NB4 (cell line): ENCODE measurements around the gene ASPHD1.

ENCODE experiments used
- DNase-seq: peaks from one replicate; pipeline ENCODE4 v3.0.0; 2010; ENCODE audit warnings: low read depth
- H3K4me3 ChIP-seq: one replicate; pipeline ENCODE4 v1.5.1; 2011; ENCODE audit warnings: mild to moderate bottlenecking, low read depth, low read length, moderate library complexity
- MYC ChIP-seq: IDR thresholded peaks from 2 replicates; pipeline ENCODE4 v1.6.1; 2011; ENCODE audit warnings: low read depth, low read length
- POLR2A ChIP-seq: IDR thresholded peaks from 2 replicates; pipeline ENCODE4 v1.6.1; 2011; ENCODE audit warnings: mild to moderate bottlenecking; ENCODE audit not compliant: insufficient read length; ENCODE audit errors: extremely low read depth
- TF ChIP-seq, protein P1 (sequence below): IDR thresholded peaks from 2 replicates; pipeline ENCODE4 v1.6.1; 2011; ENCODE audit warnings: low read depth, low read length
- TF ChIP-seq, protein P2 (sequence below): IDR thresholded peaks from one replicate; pipeline ENCODE4 v1.5.1; 2012; ENCODE audit warnings: low read depth, low read length

Gene ASPHD1

DNA sequence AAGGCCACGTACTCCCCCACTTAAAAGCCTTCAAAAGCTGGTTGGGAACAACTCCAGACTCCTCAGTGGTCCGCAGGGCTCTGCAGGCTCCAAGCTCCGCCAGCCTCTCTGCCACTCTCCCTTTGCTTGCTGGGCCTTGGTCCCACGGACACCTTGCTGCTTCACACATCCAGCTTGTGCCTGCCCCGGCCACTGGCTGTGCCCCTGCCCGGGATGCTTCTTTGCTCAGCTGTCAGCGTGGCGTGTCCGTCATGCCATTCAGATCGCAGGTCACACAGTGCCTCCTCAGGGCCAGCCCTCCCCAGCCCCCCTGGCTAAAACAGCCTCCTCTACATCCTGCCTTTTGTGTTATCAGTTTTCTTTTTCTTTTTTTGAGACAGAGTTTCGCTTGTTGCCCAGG lies 11.8 kb downstream of the ASPHD1 start:
- TF ChIP-seq MYC (no peak), POLR2A (no peak)
- TF ChIP-seq, protein P1, sequence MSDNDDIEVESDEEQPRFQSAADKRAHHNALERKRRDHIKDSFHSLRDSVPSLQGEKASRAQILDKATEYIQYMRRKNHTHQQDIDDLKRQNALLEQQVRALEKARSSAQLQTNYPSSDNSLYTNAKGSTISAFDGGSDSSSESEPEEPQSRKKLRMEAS, result no peak
- TF ChIP-seq, protein P2, sequence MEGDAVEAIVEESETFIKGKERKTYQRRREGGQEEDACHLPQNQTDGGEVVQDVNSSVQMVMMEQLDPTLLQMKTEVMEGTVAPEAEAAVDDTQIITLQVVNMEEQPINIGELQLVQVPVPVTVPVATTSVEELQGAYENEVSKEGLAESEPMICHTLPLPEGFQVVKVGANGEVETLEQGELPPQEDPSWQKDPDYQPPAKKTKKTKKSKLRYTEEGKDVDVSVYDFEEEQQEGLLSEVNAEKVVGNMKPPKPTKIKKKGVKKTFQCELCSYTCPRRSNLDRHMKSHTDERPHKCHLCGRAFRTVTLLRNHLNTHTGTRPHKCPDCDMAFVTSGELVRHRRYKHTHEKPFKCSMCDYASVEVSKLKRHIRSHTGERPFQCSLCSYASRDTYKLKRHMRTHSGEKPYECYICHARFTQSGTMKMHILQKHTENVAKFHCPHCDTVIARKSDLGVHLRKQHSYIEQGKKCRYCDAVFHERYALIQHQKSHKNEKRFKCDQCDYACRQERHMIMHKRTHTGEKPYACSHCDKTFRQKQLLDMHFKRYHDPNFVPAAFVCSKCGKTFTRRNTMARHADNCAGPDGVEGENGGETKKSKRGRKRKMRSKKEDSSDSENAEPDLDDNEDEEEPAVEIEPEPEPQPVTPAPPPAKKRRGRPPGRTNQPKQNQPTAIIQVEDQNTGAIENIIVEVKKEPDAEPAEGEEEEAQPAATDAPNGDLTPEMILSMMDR, result no peak
- DNase-seq, result no peak
- no peak overlapping the region for H3K4me3 ChIP-seq

DNA sequence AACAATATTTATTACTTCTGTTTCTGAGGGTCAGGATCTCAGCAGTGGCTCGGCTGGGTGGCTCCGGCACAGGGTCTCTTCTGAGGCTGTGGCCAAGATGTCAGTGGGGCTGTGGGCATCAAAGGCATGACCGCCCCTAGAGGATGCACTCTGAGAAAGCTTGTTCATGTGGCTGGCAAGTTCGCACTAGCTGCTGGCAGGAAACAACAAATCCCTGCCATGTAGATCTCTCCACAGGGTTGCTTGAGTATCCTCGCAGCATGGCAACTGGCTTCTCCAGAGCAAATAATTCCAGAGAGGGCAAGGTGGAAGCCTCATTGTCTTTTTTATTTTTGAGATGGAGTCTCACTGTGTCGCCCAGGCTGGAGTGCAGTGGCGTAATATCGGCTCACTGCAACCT lies 13.2 kb downstream of the ASPHD1 start:
- no peak for DNase-seq
- no peak overlapping the region for H3K4me3 ChIP-seq
- TF ChIP-seq, protein P1, result no peak
- TF ChIP-seq MYC, result no peak
- TF ChIP-seq POLR2A, result no peak
- TF ChIP-seq, protein P2, result no peak

DNA sequence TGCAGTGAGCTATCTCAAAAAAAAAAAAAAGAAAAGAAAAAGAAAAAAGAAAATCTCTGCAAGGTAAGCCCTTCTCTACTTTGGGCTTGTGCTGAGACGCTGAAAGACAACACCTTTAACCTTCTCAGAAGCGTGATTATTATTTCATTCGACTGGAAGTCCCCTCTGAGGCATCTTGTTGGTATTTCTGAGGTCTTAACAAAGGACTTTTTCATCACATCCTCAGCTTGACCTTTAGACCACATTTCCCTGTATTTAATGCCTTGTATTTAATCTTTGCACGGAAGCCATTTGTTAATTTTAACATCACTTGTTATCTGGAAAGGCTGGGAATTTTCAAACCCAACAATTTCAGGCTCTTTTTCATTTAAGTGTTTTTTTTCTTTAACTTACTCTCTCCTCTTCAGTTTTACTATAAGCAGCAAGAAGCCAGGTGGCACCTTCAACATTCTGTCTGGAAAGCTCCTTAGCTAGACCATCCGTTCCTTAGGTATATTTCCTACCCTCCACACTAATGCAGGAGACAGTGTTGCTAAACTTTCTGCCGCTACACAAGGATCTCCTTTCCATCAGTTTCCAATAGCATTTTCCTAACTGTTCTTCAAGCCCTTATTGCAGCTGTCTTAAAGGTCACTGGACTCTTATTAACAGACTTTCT lies 15.4 kb downstream of the ASPHD1 start:
- TF ChIP-seq, protein P2, result no peak
- TF ChIP-seq POLR2A (no peak), MYC (no peak)
- no peak for DNase-seq
- no peak overlapping the region for H3K4me3 ChIP-seq

DNA sequence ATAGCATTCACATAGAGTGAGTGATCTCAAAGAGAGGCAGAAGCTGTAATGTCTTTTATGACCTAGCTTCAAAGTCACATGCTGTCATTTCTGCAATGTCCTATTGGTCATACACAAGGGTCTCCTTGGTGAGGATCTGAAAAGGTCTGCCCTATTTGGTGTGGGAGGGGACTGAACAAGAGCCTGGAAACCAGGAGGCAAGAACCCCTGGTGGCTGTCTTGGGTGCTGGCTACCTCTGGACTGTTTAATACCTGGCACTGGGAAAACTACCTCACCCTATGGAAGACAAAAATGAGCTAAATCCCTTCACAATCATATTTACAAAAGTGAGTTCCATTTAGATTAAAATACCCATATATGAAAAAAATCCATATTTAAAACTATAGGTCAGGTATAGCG lies 16.7 kb downstream of the ASPHD1 start:
- DNase-seq, result no peak
- no peak overlapping the region for H3K4me3 ChIP-seq
- TF ChIP-seq POLR2A (no peak), MYC (no peak)
- TF ChIP-seq, protein P2, result no peak
- TF ChIP-seq, protein P1, result no peak

DNA sequence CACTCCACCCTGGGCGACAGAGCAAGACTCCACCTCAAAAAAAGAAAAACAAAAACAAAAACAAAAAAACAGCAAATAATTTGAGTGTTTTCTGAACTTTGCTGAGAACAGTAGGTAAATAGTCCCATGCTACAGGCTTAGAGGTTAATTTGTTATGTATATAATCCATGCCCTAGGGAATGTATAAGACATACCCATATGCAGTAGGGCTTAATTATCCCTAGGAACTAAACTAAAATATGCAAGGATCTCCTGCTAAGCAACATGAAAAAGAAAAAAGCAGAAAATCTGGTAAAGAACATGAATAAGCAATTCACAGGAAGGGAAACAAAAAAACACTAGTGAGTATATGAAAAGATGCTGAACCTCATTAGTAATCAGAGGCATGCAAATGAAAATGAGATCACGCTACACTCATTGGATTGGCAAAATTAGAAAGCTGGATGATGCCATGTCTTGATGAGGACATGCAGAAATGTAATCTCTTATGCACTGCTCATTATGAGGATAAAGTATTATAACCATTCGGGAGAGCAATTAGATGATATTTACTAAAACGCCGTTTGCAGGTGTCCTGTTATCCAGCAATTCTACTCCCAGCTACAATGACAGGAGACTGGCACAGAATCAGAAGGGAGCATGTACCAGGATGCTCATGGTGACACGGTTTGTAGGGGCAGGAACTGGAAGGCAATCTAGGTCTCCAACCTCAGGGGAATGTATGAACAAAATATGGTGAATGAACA lies 20.2 kb downstream of the ASPHD1 start:
- TF ChIP-seq, protein P1, result no peak
- TF ChIP-seq, protein P2, result no peak
- TF ChIP-seq MYC (no peak), POLR2A (no peak)
- no peak overlapping the region for H3K4me3 ChIP-seq

More for the DNA sequence above, 20.2 kb downstream of the ASPHD1 start:
- DNase-seq, result no peak
